ENCODE results near the gene LRTM2. TPM values are rescaled to one million over a fixed set of nuclear protein-coding genes. Genes with fewer than 3 reads are reported as not detected.
A peak's percentile ranks its signal among the peaks of the same experiment; 100 is the strongest.

Gene LRTM2
- total RNA-seq, 4 donors from 2014 or later = not detected

DNA sequence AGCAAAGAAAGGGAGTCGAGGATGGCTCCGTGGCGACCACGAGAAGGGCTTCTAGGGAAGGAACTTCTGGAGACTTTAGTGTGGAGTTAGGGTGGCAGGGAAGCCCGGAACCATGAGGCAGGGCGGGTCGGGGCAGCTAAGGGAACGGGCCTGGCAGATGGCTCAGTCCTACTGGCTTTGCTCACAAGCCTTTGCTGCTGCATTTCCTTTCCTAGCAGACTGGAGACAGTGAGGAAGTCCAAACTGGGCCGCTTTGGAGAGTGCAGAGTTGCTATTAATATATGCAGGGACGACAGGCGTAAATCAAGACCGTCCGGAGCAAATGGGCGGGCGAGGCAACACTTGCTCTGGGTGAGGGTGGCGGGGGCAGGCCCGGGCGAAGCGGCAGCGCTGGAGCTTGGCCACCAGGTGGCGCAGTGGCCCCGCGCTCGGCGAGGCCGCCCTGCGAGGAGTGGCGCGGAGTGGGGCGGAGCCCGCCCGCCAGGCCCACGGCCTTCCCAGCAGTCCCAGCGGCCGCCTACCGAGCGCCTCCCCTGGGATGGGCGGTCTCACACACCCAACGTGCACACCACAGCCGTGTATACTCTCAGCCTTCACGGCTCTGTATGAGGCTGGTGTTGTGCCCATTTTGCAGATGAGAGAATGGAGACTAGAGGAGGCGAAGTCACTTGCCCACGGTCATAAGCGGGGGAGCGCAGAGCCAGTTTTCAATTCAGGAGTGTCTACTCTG is 24.4 kb upstream of the LRTM2 start:
- H3K27me3 ChIP-seq = no peaks in the 10 kb centered on the region
- H3K4me3 ChIP-seq = peak overlapping the region; percentile 55 to 72 (median 62)
- 9% methylated on average over 21 of the region's 45 CpGs; no CpG with 5 or more reads in 1 of the 2 donors for WGBS, 2 donors (ENCODE audit: low coverage in 1 of 2)
- H3K27ac ChIP-seq = peak overlapping the region; percentile 87 to 90 (median 88)
- no peaks in the 10 kb centered on the region for H3K9me3 ChIP-seq
- peaks cover 10 to 25% (median 16%) of the 10 kb centered on the region in 4 donors for H3K4me1 ChIP-seq
- DNase-seq = peak; percentile 96
- in situ Hi-C loops (cut with MboI; ENCODE audit: low pct_ligation_motif_present in 1 of 4, low pct_unique_long_range_greater_than_20kb in 1 of 4, low sequenced_read_pairs in 3 of 4) (loop anchor here in 1 of 4 donors (10.0 kb wide), 1 partner anchor 139 kb away; no protein-coding TSS in a partner anchor), intact Hi-C loops (cut with DNase I; ENCODE audit: low total_unique reads) (loop anchor here (1.0 to 10.0 kb wide), 3 partner anchors 144 to 789 kb away; no protein-coding TSS in a partner anchor)
- H3K36me3 ChIP-seq = no peaks in the 10 kb centered on the region
- TF ChIP-seq POLR2AphosphoS5 (IDR thresholded peaks at IDR 0.05) (peak; percentile 84 to 95 (median 94)), EP300 (IDR thresholded peaks at IDR 0.05; ENCODE audit: low read depth) (no peak), POLR2A (IDR thresholded peaks at IDR 0.05) (peak; percentile 82)
- TF ChIP-seq, protein P1, sequence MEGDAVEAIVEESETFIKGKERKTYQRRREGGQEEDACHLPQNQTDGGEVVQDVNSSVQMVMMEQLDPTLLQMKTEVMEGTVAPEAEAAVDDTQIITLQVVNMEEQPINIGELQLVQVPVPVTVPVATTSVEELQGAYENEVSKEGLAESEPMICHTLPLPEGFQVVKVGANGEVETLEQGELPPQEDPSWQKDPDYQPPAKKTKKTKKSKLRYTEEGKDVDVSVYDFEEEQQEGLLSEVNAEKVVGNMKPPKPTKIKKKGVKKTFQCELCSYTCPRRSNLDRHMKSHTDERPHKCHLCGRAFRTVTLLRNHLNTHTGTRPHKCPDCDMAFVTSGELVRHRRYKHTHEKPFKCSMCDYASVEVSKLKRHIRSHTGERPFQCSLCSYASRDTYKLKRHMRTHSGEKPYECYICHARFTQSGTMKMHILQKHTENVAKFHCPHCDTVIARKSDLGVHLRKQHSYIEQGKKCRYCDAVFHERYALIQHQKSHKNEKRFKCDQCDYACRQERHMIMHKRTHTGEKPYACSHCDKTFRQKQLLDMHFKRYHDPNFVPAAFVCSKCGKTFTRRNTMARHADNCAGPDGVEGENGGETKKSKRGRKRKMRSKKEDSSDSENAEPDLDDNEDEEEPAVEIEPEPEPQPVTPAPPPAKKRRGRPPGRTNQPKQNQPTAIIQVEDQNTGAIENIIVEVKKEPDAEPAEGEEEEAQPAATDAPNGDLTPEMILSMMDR (IDR thresholded peaks at IDR 0.05) = peak; percentile 72 to 99 (median 95)

DNA sequence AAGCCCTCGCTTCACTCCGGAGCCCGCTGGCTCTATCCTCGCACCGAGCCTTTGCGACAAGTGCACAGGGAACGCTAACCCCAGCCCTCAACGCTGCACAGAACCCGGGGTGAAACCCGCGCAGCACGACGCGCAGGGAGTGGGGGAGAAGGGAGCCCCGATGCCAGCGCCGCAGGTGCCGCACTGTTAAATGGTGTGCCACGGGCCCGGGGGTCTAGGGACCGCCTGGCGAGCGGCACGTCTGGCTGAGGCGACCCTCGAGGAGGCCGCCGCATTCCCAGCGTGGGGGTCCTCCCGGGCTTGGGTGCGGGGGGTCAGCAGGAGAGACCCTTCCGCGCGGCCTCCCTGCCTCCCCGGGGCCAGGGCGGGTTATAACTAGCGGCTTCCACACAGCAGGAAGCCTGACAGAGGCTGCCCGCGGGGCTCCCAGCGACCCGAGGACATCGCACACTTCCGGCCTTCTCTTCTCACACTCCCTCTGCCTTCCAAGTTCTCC is 23.8 kb upstream of the LRTM2 start:
- Histone ChIP-seq H3K27me3 (no peaks in the 10 kb centered on the region), H3K4me1 (peaks cover 10 to 25% (median 16%) of the 10 kb centered on the region in 4 donors), H3K36me3 (no peaks in the 10 kb centered on the region), H3K9me3 (no peaks in the 10 kb centered on the region), H3K27ac (peak overlapping the region; percentile 87 to 90 (median 88)), H3K4me3 (peak overlapping the region; percentile 55 to 72 (median 62))
- intact Hi-C loops (cut with DNase I; ENCODE audit: low total_unique reads) (loop anchor here (1.0 to 10.0 kb wide), 3 partner anchors 144 to 788 kb away; no protein-coding TSS in a partner anchor), in situ Hi-C loops (cut with MboI; ENCODE audit: low pct_ligation_motif_present in 1 of 4, low pct_unique_long_range_greater_than_20kb in 1 of 4, low sequenced_read_pairs in 3 of 4) (loop anchor here in 1 of 4 donors (10.0 kb wide), 1 partner anchor 138 kb away; no protein-coding TSS in a partner anchor)
- 6% methylated on average over 43 of the region's 43 CpGs; no CpG with 5 or more reads in 1 of the 2 donors for WGBS, 2 donors (ENCODE audit: low coverage in 1 of 2)
- peak; percentile 64 for DNase-seq
- TF ChIP-seq EP300 (IDR thresholded peaks at IDR 0.05; ENCODE audit: low read depth) (no peak), POLR2AphosphoS5 (IDR thresholded peaks at IDR 0.05) (no peak), POLR2A (IDR thresholded peaks at IDR 0.05) (no peak)
- TF ChIP-seq, protein P1 (IDR thresholded peaks at IDR 0.05) = no peak

DNA sequence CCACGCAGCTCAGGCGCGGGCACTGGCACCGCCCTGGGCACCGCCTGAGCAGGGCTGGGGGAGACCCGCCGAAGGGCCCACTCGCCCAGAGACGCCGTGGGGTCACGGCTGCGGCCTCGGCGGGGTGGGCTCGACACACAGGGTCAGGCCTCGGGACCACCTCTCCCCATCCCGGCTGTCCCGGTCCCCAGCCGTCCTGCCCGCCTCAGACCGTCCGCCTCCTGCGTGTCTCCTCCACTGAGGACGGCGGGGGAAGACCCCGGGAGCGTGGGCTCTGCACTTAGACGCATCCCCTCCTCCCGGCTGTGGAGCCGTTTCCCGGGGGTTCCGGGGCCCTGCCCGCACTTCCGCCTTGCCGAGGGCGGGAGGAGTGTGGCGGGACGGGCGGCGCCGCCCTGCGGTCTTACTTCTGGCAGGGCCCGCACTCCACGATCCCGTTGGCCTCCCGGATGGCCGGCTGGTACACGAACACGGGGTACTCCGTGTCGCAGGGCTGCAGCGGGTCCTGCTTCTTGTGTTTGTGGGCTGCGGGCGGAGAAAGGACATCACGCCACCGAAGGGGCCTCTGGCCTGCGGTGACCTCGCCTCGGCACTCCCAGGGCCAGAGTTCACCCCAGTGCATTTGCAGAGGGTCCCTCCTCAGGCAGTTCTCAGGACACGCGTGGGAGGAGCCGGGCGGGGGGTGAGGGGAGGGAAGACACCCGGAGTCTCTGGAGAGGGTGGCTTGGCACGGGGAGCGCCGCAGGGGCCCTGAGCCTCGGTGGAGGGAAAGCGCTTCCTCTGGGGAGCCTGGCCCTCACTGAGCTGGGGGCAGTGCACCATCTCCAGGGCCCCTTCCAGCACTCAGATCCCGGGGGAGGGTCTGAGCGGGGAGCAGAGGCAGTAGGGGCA is 23.1 kb upstream of the LRTM2 start:
- no peaks in the 10 kb centered on the region for H3K27me3 ChIP-seq
- intact Hi-C loops (cut with DNase I; ENCODE audit: low total_unique reads) = loop anchor here (5.0 to 10.0 kb wide), 2 partner anchors 235 to 788 kb away; no protein-coding TSS in a partner anchor
- peaks cover 10 to 25% (median 16%) of the 10 kb centered on the region in 4 donors for H3K4me1 ChIP-seq
- no peaks in the 10 kb centered on the region for H3K36me3 ChIP-seq
- peak overlapping the region; percentile 55 to 72 (median 62) for H3K4me3 ChIP-seq
- in situ Hi-C loops (cut with MboI; ENCODE audit: low pct_ligation_motif_present in 1 of 4, low pct_unique_long_range_greater_than_20kb in 1 of 4, low sequenced_read_pairs in 3 of 4) = loop anchor here in 1 of 4 donors (10.0 kb wide), 1 partner anchor 138 kb away; no protein-coding TSS in a partner anchor
- TF ChIP-seq EP300 (IDR thresholded peaks at IDR 0.05; ENCODE audit: low read depth) (no peak), POLR2AphosphoS5 (IDR thresholded peaks at IDR 0.05) (peak; percentile 66 to 84 (median 74)), POLR2A (IDR thresholded peaks at IDR 0.05) (peak; percentile 83)
- TF ChIP-seq, protein P1 (IDR thresholded peaks at IDR 0.05) = peak in 1 of 5 experiments; percentile 11
- DNase-seq = peak; percentile 78
- WGBS, 2 donors (ENCODE audit: low coverage in 1 of 2) = 20% methylated on average over 44 of the region's 71 CpGs; no CpG with 5 or more reads in 1 of the 2 donors
- no peaks in the 10 kb centered on the region for H3K9me3 ChIP-seq
- peak overlapping the region; percentile 87 to 90 (median 88) for H3K27ac ChIP-seq

Measured in transverse colon (tissue), 4 donors.